Stimulated activated CD8-positive, alpha-beta memory T cell treated with anti-CD3 and anti-CD28 coated beads, Interleukin-4, amount 100 ng/mL, for 24 hours (primary cell): ENCODE data around the gene CYP11A1.
A peak's percentile ranks its signal among the peaks of the same experiment; 100 is the strongest.

Source experiments
- DNase-seq: peaks from one replicate; pipeline ENCODE4 v3.0.0-alpha.2; 2020; ENCODE audit warnings: low read depth

Gene CYP11A1

DNA sequence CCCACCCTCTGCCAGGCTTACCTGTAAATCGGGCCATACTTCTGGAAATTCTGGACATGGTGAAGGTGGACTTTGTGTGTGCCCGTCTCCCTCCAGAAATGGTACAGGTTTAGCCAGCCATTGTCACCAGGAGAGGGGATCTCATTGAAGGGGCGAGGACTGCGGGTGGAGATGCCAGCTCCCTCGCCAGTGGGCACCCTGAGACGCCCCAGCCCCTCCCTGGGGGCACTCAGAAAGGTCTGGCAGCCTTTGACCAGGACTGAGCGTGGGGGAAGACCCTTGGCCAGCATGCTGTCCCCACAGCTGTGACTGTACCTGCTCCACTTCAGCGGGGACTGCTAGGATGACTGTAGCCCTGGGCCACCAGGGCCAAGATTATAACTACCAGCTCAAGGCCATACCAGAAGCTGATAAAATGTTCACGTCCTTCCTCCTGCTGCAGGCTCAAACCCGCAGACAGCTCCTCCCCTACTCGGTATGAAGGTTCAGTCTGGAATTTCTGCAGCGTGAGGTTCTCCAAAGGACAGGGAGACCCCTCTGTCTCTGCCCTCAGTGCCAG is at the start of gene CYP11A1:
Gene CYP11A1 (minus strand): TSS at position 351 of the 559 bp plus-strand sequence. CDS start 61 bp downstream, at position 290.
- DNase-seq: no peak

DNA sequence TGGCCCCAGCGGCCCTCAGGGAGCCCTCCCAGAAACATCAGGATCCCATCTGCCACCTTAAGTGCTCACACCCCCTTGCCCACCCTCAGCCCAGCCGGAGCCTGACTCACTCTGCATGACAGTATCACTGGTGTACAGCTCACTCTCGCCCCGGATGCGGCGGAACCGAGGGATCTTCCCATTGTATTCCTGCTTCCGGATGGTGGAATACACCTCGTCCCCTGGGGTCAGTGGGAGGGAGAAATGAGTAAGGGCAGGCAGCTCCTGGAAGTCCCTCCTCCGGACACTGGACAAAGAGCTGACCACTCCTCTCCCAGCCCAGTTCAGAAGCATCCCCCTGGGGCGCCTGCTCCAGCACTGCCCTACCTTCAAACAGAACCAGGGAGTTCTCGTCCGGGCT is 49.8 kb upstream of the CYP11A1 start:
- DNase-seq: no peak

DNA sequence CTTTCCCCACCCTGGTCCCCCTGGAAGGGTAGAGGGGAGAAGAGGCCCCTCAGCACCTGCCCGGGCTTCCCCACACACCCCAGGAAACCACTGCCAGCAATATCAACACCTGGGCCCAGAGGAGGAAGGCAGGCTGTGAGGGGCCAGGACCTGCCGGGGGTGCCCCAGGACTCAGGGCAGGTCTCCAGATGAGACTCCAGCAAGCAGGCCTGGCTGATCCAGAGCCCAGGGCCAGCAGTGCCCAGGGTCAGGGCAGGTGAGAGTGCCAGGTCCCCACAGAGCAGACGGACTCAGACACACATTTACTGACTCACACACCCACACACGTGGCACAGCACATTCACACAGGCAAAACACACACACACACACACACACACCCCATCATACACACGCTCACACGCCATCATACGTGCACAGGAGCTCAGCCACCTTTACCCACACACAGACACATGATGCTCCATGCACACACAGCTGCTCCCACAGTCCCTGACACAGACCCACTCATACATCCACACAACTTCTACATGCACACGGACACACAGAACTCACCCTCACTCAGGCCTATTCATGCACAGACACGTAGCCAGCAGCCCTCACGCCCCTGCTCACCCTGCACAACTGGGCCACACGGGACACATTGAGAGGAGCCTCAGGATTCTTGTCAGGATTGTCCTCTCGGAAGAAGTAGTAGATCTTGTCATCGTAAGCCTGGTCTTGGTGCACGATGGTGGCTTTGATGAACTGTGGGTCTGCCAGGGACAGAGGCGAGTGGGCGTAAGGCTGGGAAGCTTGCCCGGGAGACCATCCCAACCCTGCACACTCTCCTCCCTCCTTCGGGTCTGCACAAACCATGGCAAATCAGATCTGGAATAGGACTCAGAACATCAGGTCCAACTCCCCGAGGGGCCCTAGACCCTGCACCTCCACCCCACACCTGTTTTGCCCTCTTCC is 48.8 kb upstream of the CYP11A1 start:
- DNase-seq: no peak

DNA sequence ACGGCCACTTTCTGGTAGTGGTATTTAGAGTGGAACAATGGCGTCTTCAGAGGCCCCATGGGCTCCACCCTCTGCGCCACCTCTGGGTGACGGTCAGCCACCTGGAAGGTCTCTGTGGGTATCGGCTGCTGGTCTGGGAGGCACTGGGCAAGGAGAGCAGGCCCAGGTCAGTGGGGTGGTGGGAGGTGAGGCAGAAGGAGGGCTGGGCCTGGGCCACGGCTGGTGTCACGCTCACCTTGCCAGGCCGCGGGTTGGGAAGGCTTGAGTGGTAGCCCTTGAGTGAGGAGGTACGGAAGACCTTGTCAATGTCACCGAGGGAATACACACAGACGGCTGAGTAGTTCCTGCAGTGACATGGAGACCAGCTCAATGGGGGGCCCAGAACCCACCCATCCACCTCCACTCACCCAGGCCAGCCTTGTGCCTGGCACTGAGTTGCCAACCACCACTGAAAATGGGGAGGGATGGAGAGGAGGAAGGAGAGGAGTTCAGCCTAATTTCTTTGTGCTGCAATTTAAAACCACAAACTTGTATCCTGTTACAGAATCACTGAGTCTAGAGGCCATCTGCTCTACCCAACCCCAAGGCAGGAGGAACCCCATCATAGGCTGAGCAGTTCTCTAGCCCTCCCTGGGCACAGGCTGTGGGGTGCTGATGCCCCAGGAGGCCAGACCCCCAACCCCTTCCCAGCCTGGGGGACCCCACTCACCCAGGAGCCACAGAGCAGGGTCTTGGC is 47.3 kb upstream of the CYP11A1 start:
- no peak for DNase-seq

DNA sequence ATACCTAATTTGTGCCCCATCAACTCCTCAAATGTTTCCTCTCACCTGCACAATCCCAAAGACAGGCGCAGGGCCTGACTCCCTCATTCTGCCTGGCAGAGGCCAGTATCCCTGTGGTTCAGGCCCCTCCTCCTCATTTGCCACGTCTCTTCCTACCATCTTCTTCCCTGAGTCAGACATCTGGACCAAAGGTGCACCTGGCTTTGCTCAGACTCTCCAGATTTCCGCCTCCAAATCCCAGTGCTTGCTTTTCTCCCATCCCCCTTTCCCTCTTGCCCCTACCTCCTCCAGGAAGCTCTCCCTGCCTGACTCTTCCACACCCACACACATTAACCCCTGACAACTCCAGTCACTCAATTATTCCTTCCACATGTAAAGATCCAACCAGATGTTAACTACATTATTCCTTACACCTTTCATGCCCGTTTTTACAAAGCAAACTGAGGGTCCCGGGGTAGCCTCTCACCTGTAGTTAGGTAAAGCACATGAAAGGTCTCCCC is 46.7 kb upstream of the CYP11A1 start:
- no peak for DNase-seq

DNA sequence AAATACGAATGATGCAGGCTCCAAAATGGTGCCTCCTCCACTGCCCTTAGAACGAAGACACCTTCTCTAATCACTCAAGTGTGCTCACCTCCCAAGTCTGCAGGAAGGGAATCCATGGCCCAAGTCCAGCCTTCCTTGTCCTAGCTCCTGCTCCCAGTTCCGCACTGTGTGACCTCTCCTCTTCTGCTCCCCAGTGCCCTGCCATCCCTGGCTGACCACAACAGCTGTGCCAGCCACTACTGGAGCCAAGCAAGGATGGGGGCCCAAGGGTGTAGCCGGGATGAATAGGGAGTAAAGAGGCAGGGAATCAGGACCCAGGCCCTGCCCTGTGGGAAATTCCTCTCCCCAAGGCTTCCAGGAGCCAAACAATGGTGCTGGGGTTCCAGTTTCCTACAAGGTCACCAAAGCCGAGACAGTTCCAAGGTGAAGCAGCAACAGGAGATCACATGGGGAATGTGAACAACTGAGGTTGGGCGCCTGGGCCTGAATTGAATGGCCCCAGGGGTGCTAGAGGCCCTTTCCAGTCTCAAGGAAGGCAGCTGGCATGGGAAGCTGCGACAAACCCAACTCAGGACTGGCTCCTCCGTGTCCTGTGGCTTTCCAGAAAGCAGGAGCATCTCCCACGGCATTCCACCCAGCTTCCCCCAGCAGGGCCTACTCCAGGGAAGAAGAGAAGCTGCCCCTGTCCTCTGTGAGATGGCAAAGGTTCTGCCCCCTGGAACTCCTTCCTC is 46.1 kb upstream of the CYP11A1 start:
- DNase-seq: no peak

DNA sequence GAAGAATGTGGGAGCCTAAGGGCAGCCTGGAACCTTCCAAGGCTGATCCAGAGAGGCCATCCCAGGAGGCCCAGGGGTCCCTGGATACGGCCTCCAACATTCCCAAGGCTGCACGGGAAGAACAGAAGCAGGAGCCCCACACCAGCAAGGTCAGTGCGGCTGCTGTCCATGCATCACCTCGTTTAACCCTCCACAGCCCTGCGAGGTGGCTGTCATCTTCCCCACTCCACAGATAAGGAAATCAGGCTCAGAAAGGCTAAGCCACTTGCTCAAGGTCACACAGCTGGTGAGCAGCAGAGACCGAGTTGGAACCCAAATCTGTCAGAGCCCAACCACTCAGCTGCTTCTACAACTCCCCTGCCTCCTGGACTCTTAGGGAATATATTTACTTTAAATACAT is 44.7 kb upstream of the CYP11A1 start:
- no peak for DNase-seq

DNA sequence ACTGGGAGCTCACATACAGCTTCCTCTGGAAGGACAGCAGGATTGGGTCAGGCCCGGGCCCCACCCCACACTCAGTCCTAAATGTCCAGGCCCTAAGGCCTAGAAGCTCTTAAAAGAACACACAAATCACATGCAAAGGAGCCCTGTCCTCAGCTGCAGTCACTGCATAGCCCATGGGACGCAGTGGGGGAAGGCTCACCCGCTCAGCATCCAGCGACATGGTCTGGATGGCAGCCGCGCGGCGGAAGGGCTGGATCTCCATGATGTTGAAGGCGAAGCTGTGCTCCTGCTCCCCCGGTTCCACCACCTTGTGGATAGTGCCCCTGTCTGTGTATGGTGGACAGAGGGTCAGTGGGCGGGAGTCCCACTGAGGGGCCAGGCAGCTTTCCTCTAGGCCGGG is 44.2 kb upstream of the CYP11A1 start:
- DNase-seq: no peak

DNA sequence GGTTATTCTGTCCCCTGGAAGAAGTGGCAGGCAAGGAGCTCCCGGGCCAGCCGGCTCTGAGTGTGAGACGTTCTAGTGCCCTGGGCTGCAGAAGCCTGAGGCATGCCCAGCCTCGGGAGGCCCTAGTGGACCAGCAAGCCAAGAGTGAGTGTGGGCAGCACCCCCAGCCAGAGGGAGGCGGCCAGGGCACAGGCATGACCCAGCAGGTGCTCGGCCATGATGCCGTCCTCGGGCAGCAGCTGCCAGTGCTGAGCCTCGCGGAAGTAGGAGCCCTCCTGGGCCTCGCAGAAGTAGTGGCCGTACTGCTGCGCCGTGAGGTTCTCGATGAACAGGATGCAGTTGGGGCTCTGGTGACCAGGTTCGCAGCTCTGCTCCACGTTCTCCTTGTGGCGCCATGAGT is 43.1 kb upstream of the CYP11A1 start:
- DNase-seq: no peak

DNA sequence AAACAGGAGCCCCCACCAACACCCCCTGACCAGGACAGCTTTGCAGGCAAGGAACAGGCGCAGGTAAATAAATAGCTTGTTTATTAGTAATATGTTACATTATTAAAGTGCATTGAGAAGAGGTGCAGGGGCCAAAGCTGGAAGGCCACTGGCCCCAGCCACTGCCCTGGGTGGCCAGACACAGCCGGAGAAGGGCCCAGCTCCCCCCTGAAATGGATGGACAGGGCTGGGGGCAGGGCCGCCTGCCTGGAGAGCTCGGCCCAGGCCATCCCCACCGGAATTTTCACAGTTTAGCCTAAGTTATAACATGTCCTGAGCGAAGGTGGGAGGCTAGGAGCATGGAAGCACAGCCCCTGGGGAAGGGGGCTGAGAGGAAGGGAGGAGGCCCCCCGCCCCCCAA is 41.8 kb upstream of the CYP11A1 start:
- no peak for DNase-seq

DNA sequence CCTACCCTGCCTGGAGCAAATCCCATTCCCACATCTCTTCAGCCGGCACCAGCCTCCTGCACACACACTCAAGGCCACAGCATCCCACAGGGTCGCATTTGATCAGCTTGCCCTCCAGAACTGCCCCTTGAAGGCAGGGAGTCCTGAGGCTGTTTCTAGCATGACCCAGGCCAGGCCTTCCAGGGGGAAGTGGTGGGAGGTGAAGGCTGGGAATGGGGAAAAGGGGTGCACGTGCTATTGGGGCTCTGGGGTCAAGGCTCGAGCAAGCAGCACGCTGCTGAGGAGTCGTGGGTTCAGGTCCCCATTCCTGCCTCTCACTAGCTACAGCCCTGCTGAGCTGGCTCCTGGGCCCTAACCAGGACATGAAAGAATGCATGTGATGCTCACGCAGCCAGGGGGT is 41.4 kb upstream of the CYP11A1 start:
- no peak for DNase-seq

DNA sequence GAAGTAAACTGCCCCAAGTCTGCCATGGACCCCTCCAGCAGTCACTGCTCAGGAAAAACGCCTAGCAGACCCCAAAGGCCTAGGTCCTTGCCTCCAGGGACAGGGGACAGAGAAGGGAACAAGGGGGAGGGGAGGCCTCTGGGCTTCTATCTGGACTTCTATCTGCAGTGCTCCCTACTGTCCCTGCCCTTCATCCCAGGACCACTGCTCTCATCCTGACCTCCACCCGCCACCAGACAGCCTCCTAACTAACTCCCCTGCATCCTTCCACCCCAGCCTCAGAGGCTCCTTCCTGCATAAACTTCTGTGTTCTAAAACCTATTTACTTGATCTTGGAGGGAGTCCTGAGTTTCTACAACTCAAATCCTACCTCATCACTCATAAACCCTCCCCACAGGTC is 40.9 kb upstream of the CYP11A1 start:
- DNase-seq: no peak

DNA sequence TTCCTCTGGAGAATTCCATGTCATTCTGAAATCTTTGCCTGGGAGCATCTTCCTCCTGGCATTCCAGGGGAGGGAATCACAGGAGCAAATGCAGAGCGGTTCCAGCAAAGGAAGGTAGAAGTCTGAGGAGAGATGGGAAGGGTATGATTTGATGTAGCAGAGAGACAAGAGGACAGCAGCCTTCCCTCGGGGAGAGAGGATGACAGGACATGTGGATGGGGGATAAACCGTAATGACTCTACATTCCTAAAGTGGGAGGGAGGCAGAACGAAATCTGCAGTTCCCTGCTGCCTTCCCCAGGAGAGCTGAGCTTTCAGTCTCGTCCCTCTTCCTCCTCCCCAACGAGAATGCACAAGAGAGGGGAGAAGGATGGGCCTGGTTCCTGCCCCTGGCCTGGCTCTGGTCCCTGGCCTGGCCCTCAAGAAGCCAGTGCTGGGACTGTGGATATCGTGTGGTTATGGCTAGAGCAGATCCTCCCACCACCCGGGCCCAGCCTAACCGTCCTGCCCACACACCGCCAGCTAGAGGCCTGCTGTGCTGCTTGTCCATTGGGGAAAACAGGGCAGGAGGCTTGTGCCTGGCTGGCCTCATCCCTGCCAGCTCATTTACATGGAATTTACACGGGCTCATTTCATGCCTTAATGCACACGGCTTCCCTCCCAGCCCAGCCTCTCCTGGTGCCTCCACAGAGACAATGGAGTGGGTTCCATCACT is 39.7 kb upstream of the CYP11A1 start:
- no peak for DNase-seq

DNA sequence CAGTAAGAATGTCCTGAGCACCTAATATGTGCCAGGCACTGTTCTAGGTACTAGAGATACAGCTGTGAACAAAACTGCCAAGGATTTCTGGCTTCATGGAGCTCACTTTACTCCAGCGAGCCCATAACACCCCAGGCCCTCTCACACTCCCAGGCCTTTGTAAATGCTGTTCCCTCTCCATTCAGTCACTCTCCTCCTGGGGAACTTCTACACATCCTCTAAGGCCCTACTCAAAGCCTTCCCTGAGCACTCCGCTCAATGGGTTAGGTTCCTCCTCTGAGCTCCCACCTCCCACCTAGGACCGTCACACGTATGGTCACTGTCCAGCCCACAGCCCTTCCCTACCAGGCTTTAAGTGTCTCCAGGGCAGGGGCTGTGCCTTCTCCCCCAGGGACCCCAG is 39.1 kb upstream of the CYP11A1 start:
- no peak for DNase-seq

DNA sequence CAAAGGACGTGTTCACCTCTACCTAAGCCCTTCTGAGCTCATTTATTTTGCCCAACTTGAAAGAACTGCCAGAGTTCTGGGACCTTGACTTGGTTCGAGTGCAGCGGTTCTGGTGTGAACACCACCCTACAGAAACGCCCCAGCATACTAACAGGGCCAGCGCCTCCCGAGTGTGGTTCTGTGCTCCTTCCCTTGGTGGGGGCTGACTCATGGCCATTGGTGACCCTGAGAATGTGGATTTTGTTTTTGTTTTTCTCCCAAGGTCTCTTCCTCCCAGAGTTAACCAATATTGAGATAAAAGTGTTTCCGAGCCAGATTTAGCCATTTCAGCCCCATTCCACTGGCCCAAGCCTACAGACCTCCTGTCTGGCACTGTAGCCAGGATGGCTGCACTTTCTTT is 38.4 kb upstream of the CYP11A1 start:
- DNase-seq: no peak

DNA sequence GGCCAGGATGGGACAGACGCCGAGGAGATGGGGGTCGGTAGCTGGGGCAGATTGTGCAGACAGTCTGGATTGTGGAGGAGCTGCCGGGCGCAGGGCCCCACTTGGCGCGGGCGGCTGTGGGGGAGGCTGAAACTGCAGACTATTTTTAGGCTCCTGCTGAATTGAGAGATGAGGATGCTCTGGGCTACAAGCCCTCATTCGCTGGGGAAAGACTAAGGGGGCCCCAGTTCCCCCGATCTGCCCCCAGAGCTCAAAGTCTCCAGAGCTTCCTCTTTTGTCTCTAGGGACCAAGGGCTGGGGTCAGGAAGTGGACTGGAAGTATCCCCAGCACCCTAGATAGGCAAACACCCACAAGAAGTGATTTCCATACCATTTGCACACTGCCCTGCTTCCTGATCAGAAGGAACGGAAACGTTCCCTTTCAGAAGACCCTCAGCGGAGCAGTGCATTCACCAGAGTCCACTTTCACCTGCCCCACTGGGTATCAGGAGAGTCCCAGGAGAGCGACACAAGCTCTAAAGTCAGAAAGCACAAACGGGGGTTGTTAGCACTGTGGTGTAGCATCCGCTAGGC is 36.6 kb upstream of the CYP11A1 start:
- DNase-seq: no peak

DNA sequence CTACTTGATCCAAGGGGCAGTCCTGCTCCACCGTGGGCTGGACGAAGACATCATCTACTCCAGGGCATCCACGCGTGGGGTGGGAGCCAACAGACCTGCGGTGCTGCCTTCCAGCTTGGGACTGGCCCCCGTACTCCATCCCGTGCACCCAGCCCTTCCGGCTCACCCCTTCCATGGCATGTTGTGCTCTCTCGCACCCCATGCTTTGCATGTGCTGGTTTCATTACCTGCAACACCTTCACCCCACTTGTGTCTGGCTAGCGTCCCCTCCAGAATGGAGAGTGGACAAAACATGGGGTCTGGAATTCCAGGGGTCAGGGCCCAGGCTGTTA is 36.1 kb upstream of the CYP11A1 start:
- no peak for DNase-seq

DNA sequence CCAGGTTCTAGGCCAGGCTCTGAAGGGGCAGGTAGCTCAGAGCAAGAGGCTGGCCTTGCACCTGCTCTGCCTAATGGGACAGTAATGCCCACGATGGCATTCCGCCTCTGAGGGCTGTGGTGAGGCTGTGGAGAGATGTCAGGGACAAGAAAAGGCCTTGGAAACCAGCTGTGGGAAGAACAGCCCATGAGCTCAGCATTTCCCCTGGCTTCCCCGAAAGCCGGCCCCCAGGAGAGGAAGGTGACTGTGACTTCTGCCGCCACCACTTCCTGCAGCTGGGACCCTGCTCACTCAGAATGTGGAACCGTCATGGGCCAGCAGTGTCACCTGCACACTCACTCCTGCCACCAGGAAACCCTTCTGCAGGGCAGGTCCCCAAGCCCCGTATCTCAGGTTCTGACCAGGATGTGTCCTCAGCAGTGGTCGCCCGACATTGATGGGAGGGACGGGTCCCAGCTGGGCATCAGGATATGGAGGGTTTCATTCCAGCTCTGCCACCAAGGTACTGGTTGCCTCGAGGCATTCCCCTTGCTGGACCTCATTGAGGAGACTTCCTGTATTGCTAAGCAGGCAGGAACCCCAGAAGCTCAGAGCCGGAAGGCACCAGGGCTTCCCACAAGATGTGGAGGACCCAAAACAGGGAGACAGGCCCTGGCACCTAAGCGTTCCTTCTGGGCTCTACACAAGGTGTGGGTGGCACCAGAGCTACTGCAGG is 35.6 kb upstream of the CYP11A1 start:
- peak; percentile 72 for DNase-seq

DNA sequence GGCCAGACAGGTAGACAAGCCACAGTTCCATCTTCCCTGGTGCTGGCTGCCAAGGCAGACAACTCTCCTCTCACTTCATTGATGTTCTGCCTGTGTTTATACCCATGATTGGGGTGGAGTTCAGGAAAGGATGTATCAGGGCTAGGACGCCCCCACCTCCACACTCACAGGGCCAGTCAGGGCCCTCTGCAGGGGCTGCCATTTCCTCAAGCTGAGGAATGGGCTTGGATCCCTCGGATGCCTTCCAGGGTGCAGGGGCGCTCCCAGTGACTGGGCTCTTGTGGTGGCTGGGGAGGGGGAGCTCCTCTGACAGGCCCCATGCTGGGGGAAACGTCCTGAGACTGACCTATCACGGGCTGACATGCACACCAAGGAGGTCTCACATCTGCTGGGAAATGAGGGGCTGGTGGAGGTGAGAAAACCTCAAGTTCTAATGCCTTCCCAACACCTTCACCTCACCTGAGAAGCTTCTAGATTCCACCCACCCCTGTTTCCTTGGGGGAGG is 34.9 kb upstream of the CYP11A1 start:
- DNase-seq: no peak
